Measurements from ENCODE around the gene TUBB1.
"Not testable (repeated sequence)": the region's sequence is repeated elsewhere in the genome, so short reads cannot be mapped to it uniquely, and the experiment has no call there.

The TUBB1 gene

DNA sequence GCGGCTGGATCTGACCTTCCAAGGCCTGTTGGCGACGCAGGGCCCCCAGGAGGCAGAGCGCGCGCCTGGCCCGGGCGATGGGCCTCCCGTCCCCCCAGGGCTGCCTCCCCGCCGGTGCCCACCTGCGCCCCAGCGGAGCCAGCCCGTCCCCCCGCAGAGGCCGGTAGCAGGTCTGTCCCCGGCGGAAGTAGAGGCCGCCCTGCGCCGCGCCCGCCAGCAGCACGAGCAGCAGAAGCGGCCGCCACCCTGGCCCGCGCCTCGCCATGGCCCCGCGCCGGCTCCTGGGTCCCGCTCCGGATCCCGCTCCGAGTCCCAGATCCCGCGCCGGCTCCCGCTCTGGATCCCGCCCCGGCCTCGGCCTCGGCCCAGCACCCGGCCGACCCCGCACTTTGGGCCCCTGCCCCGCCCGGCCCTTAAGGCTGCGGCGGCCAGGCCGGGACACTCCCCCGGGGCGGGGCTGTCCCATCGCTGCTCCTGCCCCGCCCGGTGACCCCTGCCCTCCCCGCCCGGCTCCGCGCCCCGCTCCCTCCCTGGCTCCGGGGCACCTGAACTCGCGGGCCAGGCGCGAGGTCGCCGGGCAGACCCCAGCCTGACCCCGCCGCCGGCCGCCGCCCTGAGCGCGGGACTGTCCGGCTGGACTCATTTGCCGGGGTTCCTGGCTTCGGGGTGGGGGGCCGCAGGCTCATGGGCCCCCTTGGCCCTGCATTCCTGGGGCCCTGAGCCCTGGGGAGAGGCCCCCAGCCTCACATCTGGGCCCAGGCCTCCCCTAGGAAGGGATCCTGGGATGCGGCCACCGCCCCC lies 12.2 kb upstream of the TUBB1 start, which contains the start of gene CTSZ:
CTSZ (minus strand) TSS at position 391 of the 801 bp plus-strand sequence; CDS start at position 265, 126 bp downstream.
- FAIRE-seq = no peak

DNA sequence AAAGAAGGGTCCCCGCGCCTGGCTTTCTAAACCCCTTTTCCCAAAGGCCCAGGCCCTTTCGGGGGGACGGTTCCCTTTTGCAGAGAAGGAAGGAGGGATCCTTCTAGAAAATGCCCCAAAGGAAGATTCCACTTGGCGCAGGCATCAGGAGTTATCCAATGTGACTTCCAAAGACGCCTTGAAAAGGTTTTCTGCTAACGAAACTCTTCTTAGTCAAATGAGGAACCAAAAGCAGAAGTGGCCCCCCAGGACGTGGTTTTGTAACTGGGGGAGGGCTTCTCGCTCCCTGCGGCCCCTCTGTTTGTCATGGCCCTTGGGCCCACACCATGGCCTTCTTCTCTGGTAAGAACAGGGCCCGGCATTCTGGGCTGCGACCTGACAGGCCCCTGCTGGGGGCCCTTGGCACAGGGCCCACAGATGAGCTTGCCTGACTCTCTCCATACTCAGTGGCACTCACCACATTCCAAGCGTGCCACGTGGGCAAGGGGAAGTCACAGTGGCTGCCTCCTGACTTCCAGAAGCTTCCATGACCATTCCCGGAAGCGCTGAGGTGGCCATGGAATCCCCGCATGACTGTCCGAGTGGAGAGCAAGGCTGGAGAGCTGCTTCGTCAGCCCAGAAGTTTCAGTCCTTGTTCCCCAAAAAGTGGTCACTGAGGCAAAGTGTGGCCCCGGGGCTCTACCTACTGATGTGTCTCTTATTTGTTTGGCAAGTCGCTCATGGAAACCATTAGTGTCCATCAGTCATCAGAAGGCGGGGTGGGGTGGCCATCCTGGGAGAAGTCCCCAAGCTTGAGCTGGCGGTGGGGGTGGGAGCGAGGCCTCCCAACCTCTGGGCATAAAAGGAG lies 11.3 kb upstream of the TUBB1 start:
- FAIRE-seq = no peak

DNA sequence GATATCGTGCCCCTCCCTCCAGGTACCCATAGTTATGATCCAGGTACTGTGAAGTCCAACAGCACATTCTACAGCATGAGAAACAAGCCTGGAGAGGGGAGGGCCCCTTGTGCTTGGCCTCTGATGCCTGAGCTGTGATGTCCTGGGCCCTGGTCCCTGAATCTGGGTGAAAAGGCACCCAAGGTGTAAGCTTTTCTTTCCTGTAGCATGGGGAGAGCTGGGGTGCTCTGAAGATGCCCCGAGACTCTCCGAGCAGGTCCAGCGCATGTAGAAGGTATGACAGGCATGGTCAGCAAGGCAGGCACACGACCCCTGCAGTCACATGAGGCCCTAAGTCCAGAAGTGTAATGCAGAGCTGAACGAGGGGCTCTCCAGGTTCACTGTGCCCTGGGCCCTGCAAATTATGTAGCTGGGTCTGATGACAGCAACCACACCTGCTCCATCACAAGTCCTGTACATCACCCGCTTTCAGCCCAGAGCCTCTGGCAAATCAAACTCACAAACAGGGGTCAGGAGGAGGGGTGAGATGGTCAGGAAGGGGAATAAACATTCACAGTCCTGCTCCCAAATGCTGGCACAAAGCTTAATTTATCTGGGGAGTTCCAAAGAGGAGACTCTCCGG lies 10.4 kb upstream of the TUBB1 start:
- no peak for FAIRE-seq

DNA sequence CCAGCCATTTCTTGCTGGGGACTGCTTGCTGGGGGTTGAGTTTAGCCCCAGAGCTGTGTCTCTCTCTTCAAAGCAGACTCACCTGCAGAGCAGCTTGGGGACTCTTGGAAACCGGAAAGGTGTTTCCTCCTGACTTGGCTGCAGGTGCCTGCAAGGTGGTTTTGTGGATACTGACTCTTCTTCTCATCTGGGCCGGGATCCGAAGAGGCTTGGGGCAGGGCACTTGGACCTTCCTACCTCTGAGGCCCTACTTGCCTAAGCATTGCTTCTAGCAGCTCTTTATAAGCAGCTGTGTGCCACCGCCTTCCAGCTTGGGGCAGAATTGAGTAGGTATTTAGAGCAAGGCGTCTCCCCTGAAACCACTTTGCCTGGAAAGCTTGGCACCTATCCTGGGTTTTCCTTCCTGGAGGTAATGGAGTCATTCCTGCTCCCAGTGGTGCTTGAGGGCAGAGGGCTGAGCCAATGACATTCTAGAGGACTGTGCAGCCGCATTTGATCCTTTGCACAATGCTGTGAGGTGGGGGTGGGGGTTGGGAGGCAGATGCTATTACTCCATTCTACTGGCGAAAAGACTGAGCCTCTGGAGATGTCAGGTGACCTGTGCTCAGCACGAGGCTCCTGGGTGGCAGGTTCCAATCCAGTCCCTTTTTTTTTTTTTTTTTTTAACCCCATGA lies 8.8 kb upstream of the TUBB1 start:
- no peak for FAIRE-seq

DNA sequence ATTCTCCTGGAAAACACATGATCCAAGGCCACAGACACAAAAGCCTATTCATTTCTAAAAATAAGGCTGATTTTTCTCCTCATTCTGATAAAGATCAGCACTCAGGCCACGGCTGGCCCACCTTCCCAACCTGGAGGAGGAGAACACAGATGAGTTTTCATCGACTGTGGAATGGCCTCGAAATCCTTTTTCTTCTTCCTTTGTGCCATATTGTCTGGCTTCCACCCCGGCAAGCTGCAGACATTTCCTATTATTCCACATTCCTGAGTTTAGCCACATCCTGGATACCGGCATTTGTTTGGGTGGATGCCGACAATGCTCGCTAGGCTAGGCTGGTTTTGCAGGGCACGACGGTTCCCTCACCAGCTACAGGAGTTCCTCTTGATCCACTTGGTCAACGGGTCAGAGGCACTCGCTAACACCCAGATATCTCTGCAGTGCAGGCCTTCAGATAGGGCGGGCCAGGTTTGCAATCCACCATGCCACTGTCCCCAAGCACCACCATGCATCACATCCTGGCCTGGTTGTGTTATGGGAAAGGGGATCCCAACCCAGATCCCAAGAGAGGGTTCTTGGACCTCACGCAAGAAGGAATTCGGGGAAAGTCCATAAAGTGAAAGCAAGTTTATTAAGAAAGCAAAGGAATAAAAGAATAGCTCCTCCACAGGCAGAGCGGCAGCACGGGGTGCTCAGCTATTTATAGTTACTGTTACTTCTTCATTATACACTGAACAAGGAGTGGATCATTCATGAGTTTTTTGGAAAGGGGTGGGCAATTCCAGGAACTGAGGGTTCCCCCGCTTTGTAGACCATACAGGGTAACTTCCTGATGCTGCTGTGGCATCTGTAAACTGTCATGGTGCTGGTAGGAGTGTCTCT lies 8.0 kb upstream of the TUBB1 start:
- no peak for FAIRE-seq

DNA sequence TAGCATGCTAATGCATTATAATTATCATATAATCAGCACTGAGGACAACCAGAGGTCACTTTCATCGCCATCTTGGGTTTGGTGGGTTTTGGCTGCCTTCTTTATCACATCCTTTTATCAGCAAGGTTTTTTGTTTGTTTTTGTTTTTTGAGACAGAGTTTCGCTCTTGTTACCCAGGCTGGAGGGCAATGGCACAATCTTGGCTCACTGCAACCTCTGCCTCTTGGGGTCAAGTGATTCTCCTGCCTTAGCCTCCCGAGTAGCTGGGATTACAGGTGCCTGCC lies 7.4 kb upstream of the TUBB1 start:
- not testable (repeated sequence) for FAIRE-seq

DNA sequence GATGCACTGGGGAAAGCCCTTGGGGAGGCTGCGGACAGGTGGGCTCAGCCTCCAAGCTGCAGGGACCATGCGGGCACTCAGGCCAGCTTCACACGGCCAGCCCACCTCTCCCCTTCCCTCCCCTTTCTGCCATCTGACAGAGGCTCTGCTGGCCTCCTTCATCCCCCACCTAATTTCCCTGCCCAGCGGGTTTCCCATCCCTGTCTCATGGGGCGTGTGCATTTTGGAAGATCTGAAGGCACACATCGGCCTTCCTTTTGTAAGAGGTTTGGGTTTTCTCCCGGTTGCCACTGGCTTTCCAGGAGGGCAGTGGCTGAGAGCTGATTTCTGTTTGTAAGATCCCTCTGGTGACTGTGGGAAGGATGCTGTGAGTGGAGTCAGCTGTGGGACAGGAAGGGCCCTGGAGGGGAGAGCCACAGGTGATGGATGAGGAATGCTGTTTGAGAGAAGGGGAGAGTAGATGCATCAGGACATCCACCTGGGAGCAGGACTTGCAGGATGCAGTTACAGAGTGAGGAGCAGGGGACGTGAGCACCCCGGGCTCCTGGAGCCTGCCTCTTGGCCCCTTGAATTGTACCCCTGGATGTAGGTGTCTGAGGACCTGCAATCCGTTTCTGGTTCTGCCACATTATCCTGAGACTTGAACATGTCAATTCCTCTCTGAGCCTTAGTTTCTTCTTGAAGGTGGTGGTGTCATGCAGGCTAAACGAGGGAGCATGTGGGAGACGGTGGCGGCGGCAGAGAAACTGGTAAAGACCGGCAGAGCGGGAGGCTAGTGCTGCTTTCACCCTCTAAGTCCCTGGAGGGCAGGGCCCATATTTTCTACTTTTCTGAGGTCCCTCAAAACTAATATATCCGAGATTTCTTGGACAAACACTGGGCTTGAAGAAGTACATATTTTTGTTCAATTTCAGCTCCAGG lies 5.9 kb upstream of the TUBB1 start:
- no peak for FAIRE-seq

DNA sequence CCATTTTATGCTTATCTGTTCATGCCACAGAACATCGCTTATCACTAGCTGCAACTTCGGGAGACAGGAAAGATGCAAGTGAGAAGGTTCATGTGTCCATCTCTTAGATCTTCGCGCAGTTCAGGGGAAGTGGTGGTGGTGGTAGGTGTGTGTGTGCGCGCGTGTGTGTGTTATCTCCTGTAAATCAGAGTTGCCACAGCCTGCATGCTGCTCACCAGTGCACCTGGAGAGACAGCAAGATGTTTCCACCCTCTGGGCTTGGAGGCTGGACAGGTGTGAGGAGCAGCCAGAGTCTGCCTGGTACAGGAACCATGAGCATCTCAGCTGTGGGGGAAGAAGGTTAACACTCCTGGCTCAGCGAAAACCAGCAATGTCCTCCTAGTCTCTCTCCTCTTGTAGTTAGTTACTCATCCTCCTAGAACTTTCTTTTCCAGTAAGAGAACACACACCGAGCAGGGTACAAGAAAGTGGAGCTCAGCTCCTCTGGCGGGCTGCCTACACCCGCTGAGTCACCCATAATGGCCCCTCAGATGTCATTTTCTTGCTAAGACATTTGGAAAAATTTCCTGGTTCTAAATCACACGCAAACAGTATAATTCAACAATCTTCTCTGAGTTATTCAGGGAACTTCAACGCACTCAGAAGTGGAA lies 5.1 kb upstream of the TUBB1 start:
- FAIRE-seq = no peak

DNA sequence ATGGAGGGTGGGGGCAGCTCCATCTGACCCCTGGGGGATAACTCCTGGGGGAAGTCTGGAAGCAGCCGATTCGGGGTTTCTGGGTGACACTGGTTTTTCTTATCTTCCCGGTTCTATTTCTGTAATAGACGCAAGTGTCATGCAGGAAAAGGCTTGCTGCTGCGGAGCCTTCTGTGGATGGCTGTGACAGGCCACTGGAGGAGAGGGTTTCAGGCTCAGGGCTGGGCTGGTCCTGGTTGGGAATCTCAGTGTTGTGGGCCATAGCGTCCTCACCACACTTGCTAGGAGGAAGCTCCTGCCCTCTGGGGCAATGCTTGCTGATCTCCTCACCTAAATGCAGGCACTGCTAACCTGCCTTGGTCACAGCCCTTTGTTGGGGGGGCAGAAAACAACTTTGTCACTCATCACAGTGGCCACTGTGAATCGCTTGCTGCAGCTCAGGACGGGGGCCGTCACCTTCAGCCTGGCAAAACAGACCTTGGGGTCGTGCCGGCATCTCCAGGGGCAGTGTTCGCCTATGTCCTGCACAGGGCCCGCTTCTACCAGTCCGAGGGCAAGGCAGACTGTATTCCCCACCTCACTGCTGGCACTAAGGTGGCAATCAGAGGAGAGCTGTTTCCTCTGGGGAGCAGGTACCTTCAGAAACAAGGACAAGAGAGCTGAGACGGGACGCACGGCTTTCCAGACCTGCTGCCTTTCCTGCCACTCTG lies 4.4 kb upstream of the TUBB1 start:
- FAIRE-seq = no peak

DNA sequence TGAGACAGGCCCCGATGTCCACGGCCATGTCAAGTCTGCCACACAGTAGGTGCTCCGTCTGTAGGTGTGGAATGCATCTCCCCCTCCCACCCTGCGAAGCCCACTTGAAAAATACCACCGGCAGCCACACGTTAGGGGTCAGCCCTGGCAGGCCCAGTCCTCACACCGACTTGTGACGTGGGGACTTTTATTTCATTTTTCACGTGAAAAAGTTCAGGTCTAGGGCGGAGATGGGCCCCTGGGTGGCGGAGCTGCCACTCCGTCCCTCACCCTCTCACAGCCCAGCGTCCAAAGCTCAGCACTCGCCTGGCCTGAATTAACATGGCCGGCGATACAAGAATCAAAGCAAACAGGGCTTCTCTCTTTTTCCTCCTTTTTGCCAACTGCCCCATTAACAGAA lies 3.8 kb upstream of the TUBB1 start:
- FAIRE-seq = no peak

DNA sequence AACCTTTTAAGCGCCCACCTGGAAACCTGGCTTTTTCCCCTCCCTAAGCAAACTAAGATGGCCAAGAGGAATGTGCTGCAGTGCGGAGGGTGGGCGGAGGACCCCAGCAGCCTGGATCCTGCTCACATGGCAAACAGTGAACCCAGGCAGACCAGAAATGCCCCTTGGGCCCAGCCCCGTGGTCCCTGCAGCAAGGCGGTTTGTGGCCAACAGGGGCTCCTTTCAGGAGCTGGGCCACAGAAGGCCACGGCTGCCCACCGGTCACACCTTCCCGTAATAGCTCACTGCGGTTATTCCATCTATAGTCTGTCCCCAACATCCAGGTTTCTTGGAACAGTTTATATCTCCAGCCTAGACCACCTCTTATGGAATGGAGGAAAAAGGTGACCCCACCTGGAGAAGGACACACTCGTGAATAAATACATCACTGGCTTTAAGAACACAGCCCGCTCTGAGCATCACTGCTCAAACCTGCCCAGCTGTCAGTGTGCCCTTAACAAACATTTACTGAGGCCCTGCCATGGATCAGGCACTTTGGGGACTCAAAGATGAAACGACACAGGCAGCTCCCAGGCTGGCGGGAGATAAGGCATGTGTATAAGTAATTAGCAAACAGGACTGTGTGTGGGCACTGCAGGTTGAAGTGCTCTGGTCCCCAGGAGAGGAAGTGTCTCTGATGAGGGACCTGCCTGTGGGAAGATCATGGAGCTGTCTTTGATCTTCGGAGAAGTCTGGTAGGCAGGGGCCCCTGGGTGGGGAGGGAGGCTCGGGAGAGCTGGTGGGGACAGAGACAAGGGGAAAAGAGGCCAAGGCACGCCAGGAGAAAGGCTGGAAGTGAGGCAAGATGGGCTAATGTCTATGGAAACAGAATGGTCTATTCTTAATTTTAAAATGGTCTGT lies 3.2 kb upstream of the TUBB1 start:
- no peak for FAIRE-seq

DNA sequence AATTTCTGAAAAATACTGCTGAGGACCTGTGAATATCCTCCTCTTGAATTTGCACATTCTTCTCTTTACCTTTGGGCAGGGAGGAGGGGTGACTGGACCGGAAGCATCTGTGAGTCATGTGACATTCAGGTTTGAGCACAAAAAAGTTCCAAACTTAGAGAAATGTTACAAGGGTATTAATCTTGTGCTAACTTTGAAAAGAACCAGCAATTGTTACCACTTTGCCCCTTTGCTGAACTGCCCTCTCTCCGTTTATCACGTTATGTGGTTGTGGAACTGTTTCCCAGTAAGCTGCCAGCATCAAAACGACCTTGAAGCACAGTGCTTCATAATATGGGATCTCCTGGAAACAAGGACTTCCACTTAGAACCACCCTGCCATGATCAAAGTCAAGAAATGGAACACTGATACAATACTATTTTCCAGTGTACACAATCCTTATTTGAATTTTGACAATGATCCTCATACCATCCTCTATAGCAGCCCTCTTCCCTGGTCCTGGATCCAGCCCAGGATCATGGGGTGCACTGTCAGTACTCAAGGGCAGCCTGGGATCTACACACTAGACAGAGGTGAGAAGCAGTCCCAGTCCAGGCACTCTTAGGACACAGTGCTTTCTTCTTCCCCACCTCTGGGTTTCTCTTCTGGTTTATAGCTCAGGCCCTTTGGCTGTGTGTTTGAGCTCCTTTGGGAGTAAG lies 2.3 kb upstream of the TUBB1 start:
- no peak for FAIRE-seq

DNA sequence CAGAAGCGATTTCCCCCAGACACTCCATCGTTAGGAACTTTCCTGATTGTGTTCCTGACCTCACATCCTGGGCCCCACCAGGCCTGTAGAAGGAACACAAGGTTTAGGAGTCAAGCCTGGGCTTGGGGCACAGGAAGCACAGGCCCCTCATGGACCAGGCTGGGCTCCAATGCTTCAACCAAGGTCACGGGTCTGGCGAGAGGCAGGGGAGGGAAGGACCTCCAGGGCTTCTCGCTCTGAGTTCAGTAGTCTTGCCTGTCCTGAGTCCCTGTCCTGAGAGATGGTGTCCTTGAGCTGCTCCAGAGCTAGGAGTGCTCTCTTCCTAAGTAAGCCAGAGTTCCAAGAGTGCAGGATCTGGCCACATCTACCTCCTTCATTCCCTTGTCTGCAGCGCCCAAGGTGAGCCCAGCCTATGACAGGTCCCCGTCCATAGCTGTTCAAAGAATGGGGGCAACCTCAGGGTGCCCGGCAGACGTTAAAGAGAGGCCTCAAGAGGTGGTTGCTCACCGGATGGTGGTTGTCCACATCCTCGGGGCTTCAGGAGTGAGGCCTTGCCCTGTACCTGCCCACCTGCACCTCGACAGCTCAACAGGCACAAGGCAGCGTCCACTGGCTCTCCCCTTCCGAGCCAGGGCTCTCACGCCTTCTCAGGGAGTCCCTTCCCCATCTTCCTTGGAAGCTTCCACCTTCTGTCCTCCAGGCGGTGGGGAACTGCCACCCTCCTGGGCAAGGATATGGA lies 1.6 kb upstream of the TUBB1 start:
- FAIRE-seq = no peak

DNA sequence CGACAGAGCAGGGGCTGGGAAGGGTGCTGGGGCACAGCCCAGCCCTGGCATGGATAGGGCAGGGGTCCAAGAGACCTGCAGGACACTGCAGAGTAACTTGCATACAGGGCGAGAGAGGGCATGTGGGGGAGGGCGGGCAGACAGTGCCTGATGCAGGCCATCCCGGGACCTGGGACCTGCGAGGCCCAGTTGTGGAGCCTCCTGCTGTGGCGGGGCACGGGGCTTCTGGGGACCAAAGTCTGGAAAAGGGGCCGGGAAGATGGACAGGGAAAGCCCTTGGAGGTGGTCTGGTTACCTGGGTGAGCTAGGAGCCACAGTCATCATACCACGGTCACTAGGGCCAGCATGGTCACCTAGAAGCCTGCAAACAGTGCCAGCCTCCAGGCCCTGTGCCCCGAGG lies 412 bp upstream of the TUBB1 start:
- FAIRE-seq = no peak

DNA sequence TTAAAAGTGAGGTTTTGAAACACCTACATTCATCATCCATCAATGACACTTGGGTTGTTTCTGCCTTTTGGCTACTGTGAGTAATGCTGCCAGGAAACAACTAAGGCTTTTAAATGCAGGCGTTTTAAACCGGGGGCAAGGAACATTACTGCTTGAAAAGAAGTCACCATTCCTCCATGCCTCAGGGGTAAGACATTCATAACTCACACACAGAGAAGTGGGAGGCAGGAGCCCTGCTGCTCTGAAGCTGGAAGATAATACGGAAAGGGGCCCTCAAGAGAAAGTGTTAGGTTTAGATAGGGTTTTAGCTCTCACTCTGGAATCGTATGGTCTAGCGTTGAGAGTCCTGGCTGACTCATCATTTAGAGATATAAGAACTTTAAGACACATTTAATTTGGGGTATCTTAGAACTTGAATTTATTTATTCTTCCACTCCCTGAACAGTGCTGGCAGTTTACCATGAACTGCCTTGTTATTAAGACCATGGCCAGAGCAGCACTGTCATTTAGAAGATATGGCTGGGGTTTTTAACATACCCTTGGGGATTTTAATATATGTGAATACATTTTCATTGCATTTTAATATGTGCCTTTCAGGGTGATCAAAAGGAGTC lies 1.8 kb downstream of the TUBB1 start:
- FAIRE-seq = no peak

DNA sequence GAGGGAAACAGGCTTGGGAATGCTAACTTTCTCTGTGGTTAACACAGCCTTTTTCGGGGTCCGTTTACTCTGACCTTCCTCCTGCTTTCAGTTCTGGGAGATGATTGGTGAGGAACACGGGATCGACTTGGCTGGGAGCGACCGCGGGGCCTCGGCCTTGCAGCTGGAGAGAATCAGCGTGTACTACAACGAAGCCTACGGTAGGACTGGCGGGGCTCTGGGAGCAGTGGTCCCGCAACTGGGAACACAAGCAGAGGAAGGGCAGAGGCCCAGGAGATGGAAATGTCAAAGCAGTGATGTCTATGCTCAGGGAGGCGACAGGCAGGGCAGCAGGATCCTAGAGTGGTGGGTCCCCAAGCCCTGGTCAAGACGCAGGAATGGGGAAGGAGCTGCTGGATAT lies 3.5 kb downstream of the TUBB1 start:
- FAIRE-seq = no peak

DNA sequence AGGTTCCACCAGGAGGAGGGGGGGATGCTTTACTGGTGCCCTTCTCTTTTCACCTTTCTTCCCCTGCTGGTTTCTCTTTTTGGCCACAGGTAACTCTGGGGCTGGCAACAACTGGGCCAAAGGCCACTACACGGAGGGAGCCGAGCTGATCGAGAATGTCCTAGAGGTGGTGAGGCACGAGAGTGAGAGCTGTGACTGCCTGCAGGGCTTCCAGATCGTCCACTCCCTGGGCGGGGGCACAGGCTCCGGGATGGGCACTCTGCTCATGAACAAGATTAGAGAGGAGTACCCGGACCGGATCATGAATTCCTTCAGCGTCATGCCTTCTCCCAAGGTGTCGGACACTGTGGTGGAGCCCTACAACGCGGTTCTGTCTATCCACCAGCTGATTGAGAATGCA lies 4.4 kb downstream of the TUBB1 start:
- FAIRE-seq = no peak

Data from G401.6 (cell line).